ENCODE results near the gene MACROD2. TPM values are rescaled to one million over a fixed set of nuclear protein-coding genes. Genes with fewer than 3 reads are reported as not detected.
A peak's percentile ranks its signal among the peaks of the same experiment; 100 is the strongest.

MACROD2 gene
- total RNA-seq, 1 experiment from 2014 or later, result 1.4 TPM

GRCh38 chr20:15706719-15707118, 1711.4 kb downstream of the MACROD2 start:
- intact Hi-C loops (cut with micrococcal nuclease; ENCODE audit: unreplicated experiment), result no loop called here
- TF ChIP-seq CTCF (conservative IDR thresholded peaks at IDR 0.05; ENCODE audit: low read depth, low read length) (no peak), EZH2 (IDR thresholded peaks at IDR 0.05; ENCODE audit: borderline replicate concordance, low read depth, low read length, poor library complexity, severe bottlenecking) (no peak)
- ChIA-PET POLR2A (ENCODE audit: low non-redundant PET) (no interaction called here), CTCF (no interaction called here)
- Histone ChIP-seq H3K9me3 (ENCODE audit: low read depth, low read length, poor library complexity, severe bottlenecking) (peaks cover 3% of the 10 kb centered on the region), H3K4me1 (ENCODE audit: insufficient read depth, low read length, poor library complexity, severe bottlenecking) (no peaks in the 10 kb centered on the region), H3K36me3 (ENCODE audit: insufficient read depth, low read length, poor library complexity, severe bottlenecking) (no peaks in the 10 kb centered on the region), H3K27me3 (replicated peaks; ENCODE audit: insufficient read depth, low read depth, low read length, poor library complexity) (no peaks in the 10 kb centered on the region), H3K27ac (ENCODE audit: low read depth, low read length, poor library complexity, severe bottlenecking) (no peak overlapping the region), H3K4me3 (ENCODE audit: low read depth, low read length, poor library complexity, severe bottlenecking) (no peak overlapping the region)
- BruUV-seq (replicated peaks), result no TSS peak
- no peak for DNase-seq (ENCODE audit: low spot score)

DNA sequence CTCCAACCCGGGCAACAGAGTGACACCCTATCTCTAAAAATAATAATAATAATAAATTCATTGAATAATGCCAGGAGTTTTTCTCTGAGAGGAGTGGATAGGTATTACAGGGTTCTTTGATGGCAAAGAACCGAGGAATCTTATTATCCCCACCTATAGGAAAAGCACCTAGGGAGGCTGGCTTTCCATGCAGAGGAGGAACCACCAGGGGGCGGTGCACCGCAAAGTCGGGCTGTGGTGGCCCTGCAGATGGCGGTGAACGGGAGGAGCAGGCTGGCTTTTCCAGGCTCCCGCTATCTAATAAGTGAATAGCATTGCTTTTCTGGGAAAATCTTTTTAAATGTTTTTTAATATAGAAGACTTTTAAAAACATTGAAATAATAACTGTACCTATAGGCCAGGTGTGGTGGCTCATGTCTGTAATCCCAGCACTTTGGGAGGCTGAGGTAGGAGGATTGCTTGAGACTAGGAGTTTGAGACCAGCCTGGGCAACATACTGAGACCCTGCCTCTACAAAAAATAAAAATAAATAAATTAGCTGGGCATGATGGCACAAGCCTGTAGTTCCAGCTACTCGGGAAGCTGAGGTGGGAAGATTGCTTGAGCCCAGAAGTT, 1713.8 kb downstream of the MACROD2 start:
- Histone ChIP-seq H3K36me3 (ENCODE audit: insufficient read depth, low read length, poor library complexity, severe bottlenecking) (no peaks in the 10 kb centered on the region), H3K27ac (ENCODE audit: low read depth, low read length, poor library complexity, severe bottlenecking) (no peak overlapping the region), H3K9me3 (ENCODE audit: low read depth, low read length, poor library complexity, severe bottlenecking) (no peaks in the 10 kb centered on the region), H3K27me3 (replicated peaks; ENCODE audit: insufficient read depth, low read depth, low read length, poor library complexity) (no peaks in the 10 kb centered on the region), H3K4me3 (ENCODE audit: low read depth, low read length, poor library complexity, severe bottlenecking) (no peak overlapping the region), H3K4me1 (ENCODE audit: insufficient read depth, low read length, poor library complexity, severe bottlenecking) (no peaks in the 10 kb centered on the region)
- peak; percentile 23 for DNase-seq (ENCODE audit: low spot score)
- TF ChIP-seq CTCF (conservative IDR thresholded peaks at IDR 0.05; ENCODE audit: low read depth, low read length) (peak; percentile 52), EZH2 (IDR thresholded peaks at IDR 0.05; ENCODE audit: borderline replicate concordance, low read depth, low read length, poor library complexity, severe bottlenecking) (no peak)
- BruUV-seq (replicated peaks), result no TSS peak
- POLR2A ChIA-PET (ENCODE audit: low non-redundant PET), result no interaction called here
- intact Hi-C loops (cut with micrococcal nuclease; ENCODE audit: unreplicated experiment), result no loop called here
- CTCF ChIA-PET, result no interaction called here

- ChIA-PET CTCF (no interaction called here), POLR2A (ENCODE audit: low non-redundant PET) (no interaction called here)
- H3K27ac ChIP-seq (ENCODE audit: low read depth, low read length, poor library complexity, severe bottlenecking), result no peak overlapping the region
- no peaks in the 10 kb centered on the region for H3K9me3 ChIP-seq (ENCODE audit: low read depth, low read length, poor library complexity, severe bottlenecking)
- TF ChIP-seq EZH2 (IDR thresholded peaks at IDR 0.05; ENCODE audit: borderline replicate concordance, low read depth, low read length, poor library complexity, severe bottlenecking), result no peak
- TF ChIP-seq CTCF (conservative IDR thresholded peaks at IDR 0.05; ENCODE audit: low read depth, low read length), result no peak
- BruUV-seq (replicated peaks), result no TSS peak
- no peaks in the 10 kb centered on the region for H3K4me1 ChIP-seq (ENCODE audit: insufficient read depth, low read length, poor library complexity, severe bottlenecking)
- intact Hi-C loops (cut with micrococcal nuclease; ENCODE audit: unreplicated experiment), result no loop called here
- no peaks in the 10 kb centered on the region for H3K36me3 ChIP-seq (ENCODE audit: insufficient read depth, low read length, poor library complexity, severe bottlenecking)
- DNase-seq (ENCODE audit: low spot score), result no peak
- no peaks in the 10 kb centered on the region for H3K27me3 ChIP-seq (replicated peaks; ENCODE audit: insufficient read depth, low read depth, low read length, poor library complexity)
- H3K4me3 ChIP-seq (ENCODE audit: low read depth, low read length, poor library complexity, severe bottlenecking), result no peak overlapping the region
These were observed 1715.3 kb downstream of the MACROD2 start for GRCh38 chr20:15710636-15711035.
